Astrocyte of the cerebellum (primary cell): Measurements from ENCODE around the gene PAX7.

Experiments used
- DNase-seq: peaks from one replicate; pipeline ENCODE4 v3.0.0-alpha.2; 2011; ENCODE audit warnings: low read depth
- H3K4me3 ChIP-seq: 2 replicates; pipeline ENCODE4 v1.5.1; 2011; ENCODE audit warnings: mild to moderate bottlenecking, low read depth, low read length, moderate library complexity
- in situ Hi-C: cut with HindIII; loops from 2 replicates; pipeline ENCODE4 v1.10.0; 2017; ENCODE audit warnings: low sequenced_read_pairs
- TF ChIP-seq, protein P1 (sequence below): IDR thresholded peaks from 2 replicates; pipeline ENCODE4 v1.5.1; 2012; ENCODE audit warnings: low read length, low read depth, moderate library complexity, mild to moderate bottlenecking; ENCODE audit errors: missing control alignments

PAX7 gene

GRCh38 chr1:18732686-18733085, 102.0 kb downstream of the PAX7 start:
- H3K4me3 ChIP-seq, result no peak overlapping the region
- in situ Hi-C loops, result no loop called here
- no peak for DNase-seq
- TF ChIP-seq, protein P1, sequence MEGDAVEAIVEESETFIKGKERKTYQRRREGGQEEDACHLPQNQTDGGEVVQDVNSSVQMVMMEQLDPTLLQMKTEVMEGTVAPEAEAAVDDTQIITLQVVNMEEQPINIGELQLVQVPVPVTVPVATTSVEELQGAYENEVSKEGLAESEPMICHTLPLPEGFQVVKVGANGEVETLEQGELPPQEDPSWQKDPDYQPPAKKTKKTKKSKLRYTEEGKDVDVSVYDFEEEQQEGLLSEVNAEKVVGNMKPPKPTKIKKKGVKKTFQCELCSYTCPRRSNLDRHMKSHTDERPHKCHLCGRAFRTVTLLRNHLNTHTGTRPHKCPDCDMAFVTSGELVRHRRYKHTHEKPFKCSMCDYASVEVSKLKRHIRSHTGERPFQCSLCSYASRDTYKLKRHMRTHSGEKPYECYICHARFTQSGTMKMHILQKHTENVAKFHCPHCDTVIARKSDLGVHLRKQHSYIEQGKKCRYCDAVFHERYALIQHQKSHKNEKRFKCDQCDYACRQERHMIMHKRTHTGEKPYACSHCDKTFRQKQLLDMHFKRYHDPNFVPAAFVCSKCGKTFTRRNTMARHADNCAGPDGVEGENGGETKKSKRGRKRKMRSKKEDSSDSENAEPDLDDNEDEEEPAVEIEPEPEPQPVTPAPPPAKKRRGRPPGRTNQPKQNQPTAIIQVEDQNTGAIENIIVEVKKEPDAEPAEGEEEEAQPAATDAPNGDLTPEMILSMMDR, result no peak

DNA sequence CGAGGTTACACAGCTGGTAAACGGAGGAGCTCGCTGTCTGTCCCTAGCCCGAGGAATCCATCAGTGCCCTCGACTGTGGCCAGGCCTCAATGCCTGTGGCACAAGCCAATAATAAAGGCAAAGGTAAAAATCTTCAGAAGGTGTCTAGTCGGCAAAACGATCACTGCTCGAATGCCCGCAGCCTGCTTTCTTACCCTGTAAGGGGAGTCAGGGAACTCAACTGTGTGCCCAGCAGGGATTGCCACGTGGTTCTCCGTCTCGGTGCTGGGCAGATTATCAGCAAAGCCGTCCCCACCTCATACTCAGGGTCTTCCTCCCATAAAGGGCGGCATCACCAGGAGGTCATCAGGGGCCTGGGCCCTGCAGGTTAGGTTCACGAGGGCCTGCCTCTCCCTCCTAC, 103.4 kb downstream of the PAX7 start:
- in situ Hi-C loops, result no loop called here
- H3K4me3 ChIP-seq, result no peak overlapping the region
- no peak for DNase-seq
- TF ChIP-seq, protein P1, result no peak

GRCh38 chr1:18734461-18735223, 104.0 kb downstream of the PAX7 start:
- DNase-seq, result no peak
- in situ Hi-C loops, result no loop called here
- H3K4me3 ChIP-seq, result no peak overlapping the region
- TF ChIP-seq, protein P1, result no peak

GRCh38 chr1:18735224-18735997, 104.8 kb downstream of the PAX7 start:
- H3K4me3 ChIP-seq, result no peak overlapping the region
- TF ChIP-seq, protein P1, result no peak
- in situ Hi-C loops, result no loop called here
- DNase-seq, result no peak

DNA sequence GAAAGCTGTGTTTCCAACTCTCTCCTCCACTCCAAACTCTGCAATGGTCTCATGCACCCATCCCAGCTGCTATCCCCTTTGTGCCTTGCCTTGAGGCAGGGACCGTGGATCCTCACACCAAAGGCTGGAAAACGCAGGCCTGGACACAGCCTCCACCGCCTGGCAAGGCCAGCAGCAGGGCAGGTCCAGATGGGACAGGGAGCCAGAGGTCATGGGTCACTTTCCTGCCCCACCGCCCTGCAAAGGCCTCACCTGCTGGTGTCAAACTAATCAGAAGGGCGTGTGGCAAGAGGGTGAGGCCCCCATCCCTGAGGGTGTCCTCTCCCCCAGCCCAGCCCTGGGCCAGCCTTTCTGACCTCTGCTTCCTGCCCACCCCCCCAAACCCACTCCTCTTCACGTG, 106.3 kb downstream of the PAX7 start:
- TF ChIP-seq, protein P1, result no peak
- no peak overlapping the region for H3K4me3 ChIP-seq
- no peak for DNase-seq
- in situ Hi-C loops, result no loop called here

DNA sequence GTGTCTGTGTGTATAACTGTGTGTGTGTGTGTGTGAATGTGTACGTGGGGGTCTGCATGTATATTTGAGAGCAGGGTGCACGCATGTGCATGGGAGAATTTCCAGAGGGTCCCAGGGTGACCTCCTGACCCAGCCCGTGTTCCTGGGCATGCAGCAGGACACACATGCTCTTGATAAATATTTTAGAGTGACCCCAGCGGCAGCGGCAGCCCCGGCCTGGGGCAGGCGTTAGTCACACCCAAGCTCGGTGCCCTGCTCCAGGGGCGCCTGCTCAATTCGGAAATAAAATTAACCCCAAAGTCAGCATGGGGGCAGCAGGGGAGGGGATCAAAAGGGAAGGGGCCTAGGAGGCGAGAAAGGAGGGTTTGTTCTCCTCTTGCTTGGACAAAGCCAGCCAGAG, 107.5 kb downstream of the PAX7 start:
- H3K4me3 ChIP-seq, result no peak overlapping the region
- TF ChIP-seq, protein P1, result no peak
- in situ Hi-C loops, result no loop called here

More for the DNA sequence above, 107.5 kb downstream of the PAX7 start:
- DNase-seq, result no peak
